Activated naive CD8-positive, alpha-beta T cell treated with anti-CD3 and anti-CD28 coated beads, Interleukin-2, amount 50 U/mL, for 16 hours (primary cell): ENCODE results near the gene TNPO1.
"Not testable (repeated sequence)": the region's sequence is repeated elsewhere in the genome, so short reads cannot be mapped to it uniquely, and the experiment has no call there.

Experiments used
- DNase-seq: peaks from one replicate; pipeline ENCODE4 v3.0.0-alpha.2; 2020; ENCODE audit warnings: low read depth, low spot score

The TNPO1 gene

GRCh38 chr5:72932686-72933085 lies 116.2 kb downstream of the TNPO1 start:
- not testable (repeated sequence) for DNase-seq

GRCh38 chr5:72934953-72935725 lies 118.7 kb downstream of the TNPO1 start:
- not testable (repeated sequence) for DNase-seq

- DNase-seq, result no peak
These were observed 120.4 kb downstream of the TNPO1 start for GRCh38 chr5:72936893-72937292.

- no peak for DNase-seq
These were observed 121.1 kb downstream of the TNPO1 start for GRCh38 chr5:72937517-72938061.

- DNase-seq, result no peak
These were observed 121.7 kb downstream of the TNPO1 start for GRCh38 chr5:72938206-72938605.

- no peak for DNase-seq
These were observed 123.6 kb downstream of the TNPO1 start for GRCh38 chr5:72940082-72940481.

- DNase-seq, result no peak
These were observed 126.8 kb downstream of the TNPO1 start for GRCh38 chr5:72943307-72943706.

GRCh38 chr5:72947498-72947897 lies 131.0 kb downstream of the TNPO1 start:
- no peak for DNase-seq

GRCh38 chr5:72949481-72949880 lies 133.0 kb downstream of the TNPO1 start:
- no peak for DNase-seq

GRCh38 chr5:72951671-72952468 lies 135.4 kb downstream of the TNPO1 start:
- no peak for DNase-seq

GRCh38 chr5:72954389-72954788 lies 137.9 kb downstream of the TNPO1 start:
- DNase-seq, result no peak

- DNase-seq, result no peak
These were observed 138.8 kb downstream of the TNPO1 start for GRCh38 chr5:72955143-72955767.

GRCh38 chr5:72955768-72956323 lies 139.4 kb downstream of the TNPO1 start, which contains the start of gene FCHO2:
TSS of gene FCHO2 (plus strand) at chr5:72956041. CDS start at chr5:72956097, 56 bp downstream.
- peak; percentile 89 for DNase-seq

GRCh38 chr5:72956324-72957140 lies 140.1 kb downstream of the TNPO1 start:
- DNase-seq, result no peak

- no peak for DNase-seq
These were observed 140.9 kb downstream of the TNPO1 start for GRCh38 chr5:72957337-72957736.

GRCh38 chr5:72959257-72959656 lies 142.8 kb downstream of the TNPO1 start:
- no peak for DNase-seq
